ENCODE data around the gene ETV6. TPM values are rescaled to one million over a fixed set of nuclear protein-coding genes. Genes with fewer than 3 reads are reported as not detected.

ETV6 gene
- total and polyA plus RNA-seq, 9 of the 15 experiments (the other 6 are each of a cell fraction or from before 2014, with no cell fraction given), result 0.81 to 12.7 (median 4.1) TPM

DNA sequence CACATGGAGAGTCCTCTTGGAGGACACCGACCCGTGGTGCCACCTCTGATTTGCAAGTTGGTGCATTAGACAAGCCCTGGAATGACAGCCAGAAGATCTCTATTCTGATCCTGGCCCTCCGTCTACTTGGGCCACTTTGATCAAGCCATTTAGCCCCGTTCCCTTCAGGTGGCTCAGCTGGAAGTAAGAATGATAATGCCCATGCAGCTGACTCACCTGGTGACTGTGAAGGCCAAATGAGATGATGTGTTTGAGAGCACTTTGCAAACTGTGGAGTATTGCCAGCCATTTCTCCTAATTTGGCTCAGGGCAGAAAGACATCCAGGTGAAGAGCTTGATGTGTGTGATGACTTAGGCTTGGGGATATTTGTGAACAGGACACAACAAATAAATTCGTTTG lies 165.9 kb downstream of the ETV6 start:
- ChIA-PET CTCF (ENCODE audit: low intra/inter-chr PET ratio) (no interaction called here), POLR2A (no interaction called here)
- FAIRE-seq (no peak), ATAC-seq (no peak), DNase-seq (ENCODE audit: extremely low read depth in 1 of 4, low spot score in 3 of 4) (no peak)
- peaks cover 0 to 4% of the 10 kb centered on the region in 2 experiments; a peak in 2 of 5 replicates for H3K4me1 ChIP-seq (replicated peaks in 1 of 2; ENCODE audit: control insufficient read depth in 2 of 2, insufficient read depth in 2 of 2, low read length in 2 of 2)
- H3K9ac ChIP-seq (ENCODE audit: insufficient read depth in 1 of 2, low read depth in 2 of 2, low read length in 2 of 2), result no peak overlapping the region
- H4K20me1 ChIP-seq (replicated peaks; ENCODE audit: control insufficient read depth, insufficient read depth, low read length), result no peaks in the 10 kb centered on the region
- no peaks in the 10 kb centered on the region for H3K27me3 ChIP-seq (ENCODE audit: control insufficient read depth in 2 of 2, insufficient read depth in 2 of 2, low read length in 2 of 2)
- intact Hi-C loops (cut with micrococcal nuclease), result no loop called here
- H3K36me3 ChIP-seq (ENCODE audit: control insufficient read depth, insufficient read depth, low read length), result no peaks in the 10 kb centered on the region
- H3K79me2 ChIP-seq (ENCODE audit: control insufficient read depth, insufficient read depth, low read length), result no peaks in the 10 kb centered on the region
- in situ Hi-C loops (cut with MboI), result no loop called here
- 67% methylated on average over 5 of the region's 5 CpGs for WGBS (ENCODE audit: insufficient coverage, low coverage, missing lambda C conversion rate)
- no peak overlapping the region for H3K4me3 ChIP-seq
- BruUV-seq (replicated peaks), result no TSS peak
- no peak overlapping the region for H2AFZ ChIP-seq (ENCODE audit: low read depth, low read length)
- H3K9me1 ChIP-seq (ENCODE audit: control insufficient read depth, insufficient read depth, low read length), result no peaks in the 10 kb centered on the region
- no peak overlapping the region for H3K27ac ChIP-seq (ENCODE audit: extremely low read depth, low read depth, low read length)
- no peaks in the 10 kb centered on the region for H3K9me3 ChIP-seq (replicated peaks; ENCODE audit: control insufficient read depth, insufficient read depth, low read depth, low read length)
- no peak overlapping the region for H3K4me2 ChIP-seq (ENCODE audit: insufficient read depth, low read length)
- no peak for TF ChIP-seq ZC3H11A (IDR thresholded peaks at IDR 0.05; ENCODE audit: low read depth, low read length)
- no peak for TF ChIP-seq ZNF668 (CRISPR knock-in tag; IDR thresholded peaks at IDR 0.05)
- TF ChIP-seq PCBP2 (IDR thresholded peaks at IDR 0.05; ENCODE audit: low read depth, low read length, poor library complexity, severe bottlenecking), result no peak
- TF ChIP-seq SAFB2 (IDR thresholded peaks at IDR 0.05; ENCODE audit: borderline replicate concordance, low read depth, low read length, severe bottlenecking), result no peak
- TF ChIP-seq BACH1 (tag; IDR thresholded peaks at IDR 0.05), result no peak
- TF ChIP-seq CEBPG (CRISPR knock-in tag; IDR thresholded peaks at IDR 0.05), result no peak
- no peak for TF ChIP-seq CEBPG (tag; conservative IDR thresholded peaks at IDR 0.05 in 1 of 2, IDR thresholded peaks at IDR 0.05 in 1 of 2)
- TF ChIP-seq, protein P1, sequence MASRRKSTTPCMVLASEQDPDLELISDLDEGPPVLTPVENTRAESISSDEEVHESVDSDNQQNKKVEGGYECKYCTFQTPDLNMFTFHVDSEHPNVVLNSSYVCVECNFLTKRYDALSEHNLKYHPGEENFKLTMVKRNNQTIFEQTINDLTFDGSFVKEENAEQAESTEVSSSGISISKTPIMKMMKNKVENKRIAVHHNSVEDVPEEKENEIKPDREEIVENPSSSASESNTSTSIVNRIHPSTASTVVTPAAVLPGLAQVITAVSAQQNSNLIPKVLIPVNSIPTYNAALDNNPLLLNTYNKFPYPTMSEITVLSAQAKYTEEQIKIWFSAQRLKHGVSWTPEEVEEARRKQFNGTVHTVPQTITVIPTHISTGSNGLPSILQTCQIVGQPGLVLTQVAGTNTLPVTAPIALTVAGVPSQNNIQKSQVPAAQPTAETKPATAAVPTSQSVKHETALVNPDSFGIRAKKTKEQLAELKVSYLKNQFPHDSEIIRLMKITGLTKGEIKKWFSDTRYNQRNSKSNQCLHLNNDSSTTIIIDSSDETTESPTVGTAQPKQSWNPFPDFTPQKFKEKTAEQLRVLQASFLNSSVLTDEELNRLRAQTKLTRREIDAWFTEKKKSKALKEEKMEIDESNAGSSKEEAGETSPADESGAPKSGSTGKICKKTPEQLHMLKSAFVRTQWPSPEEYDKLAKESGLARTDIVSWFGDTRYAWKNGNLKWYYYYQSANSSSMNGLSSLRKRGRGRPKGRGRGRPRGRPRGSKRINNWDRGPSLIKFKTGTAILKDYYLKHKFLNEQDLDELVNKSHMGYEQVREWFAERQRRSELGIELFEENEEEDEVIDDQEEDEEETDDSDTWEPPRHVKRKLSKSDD (conservative IDR thresholded peaks at IDR 0.05; ENCODE audit: low read length), result no peak
- TF ChIP-seq TCFL5 (CRISPR knock-in tag; conservative IDR thresholded peaks at IDR 0.05), result no peak
- TF ChIP-seq, protein P2, sequence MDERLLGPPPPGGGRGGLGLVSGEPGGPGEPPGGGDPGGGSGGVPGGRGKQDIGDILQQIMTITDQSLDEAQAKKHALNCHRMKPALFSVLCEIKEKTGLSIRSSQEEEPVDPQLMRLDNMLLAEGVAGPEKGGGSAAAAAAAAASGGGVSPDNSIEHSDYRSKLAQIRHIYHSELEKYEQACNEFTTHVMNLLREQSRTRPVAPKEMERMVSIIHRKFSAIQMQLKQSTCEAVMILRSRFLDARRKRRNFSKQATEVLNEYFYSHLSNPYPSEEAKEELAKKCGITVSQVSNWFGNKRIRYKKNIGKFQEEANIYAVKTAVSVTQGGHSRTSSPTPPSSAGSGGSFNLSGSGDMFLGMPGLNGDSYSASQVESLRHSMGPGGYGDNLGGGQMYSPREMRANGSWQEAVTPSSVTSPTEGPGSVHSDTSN (CRISPR knock-in tag; IDR thresholded peaks at IDR 0.05; ENCODE audit: low read depth), result no peak
- TF ChIP-seq, protein P2 (tag; conservative IDR thresholded peaks at IDR 0.05; ENCODE audit: low read depth), result no peak
- TF ChIP-seq ZNF232 (CRISPR knock-in tag; IDR thresholded peaks at IDR 0.05), result no peak
- TF ChIP-seq GATAD2A (IDR thresholded peaks at IDR 0.05), result no peak
- no peak for TF ChIP-seq NFATC3 (IDR thresholded peaks at IDR 0.05)
- TF ChIP-seq, protein P3, sequence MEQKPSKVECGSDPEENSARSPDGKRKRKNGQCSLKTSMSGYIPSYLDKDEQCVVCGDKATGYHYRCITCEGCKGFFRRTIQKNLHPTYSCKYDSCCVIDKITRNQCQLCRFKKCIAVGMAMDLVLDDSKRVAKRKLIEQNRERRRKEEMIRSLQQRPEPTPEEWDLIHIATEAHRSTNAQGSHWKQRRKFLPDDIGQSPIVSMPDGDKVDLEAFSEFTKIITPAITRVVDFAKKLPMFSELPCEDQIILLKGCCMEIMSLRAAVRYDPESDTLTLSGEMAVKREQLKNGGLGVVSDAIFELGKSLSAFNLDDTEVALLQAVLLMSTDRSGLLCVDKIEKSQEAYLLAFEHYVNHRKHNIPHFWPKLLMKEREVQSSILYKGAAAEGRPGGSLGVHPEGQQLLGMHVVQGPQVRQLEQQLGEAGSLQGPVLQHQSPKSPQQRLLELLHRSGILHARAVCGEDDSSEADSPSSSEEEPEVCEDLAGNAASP (IDR thresholded peaks at IDR 0.05), result no peak
- TF ChIP-seq PHTF2 (CRISPR knock-in tag; IDR thresholded peaks at IDR 0.05), result no peak
- TF ChIP-seq NFIX (CRISPR knock-in tag; IDR thresholded peaks at IDR 0.05; ENCODE audit: low read depth), result no peak
- no peak for TF ChIP-seq HDGF (IDR thresholded peaks at IDR 0.05)
- TF ChIP-seq CHD2 (IDR thresholded peaks at IDR 0.05; ENCODE audit: low read depth, low read length), result no peak
